ENCODE results near the gene SLC9C1.

Gene SLC9C1

GRCh38 chr3:112293368-112294321 is at the start of gene SLC9C1:
Gene SLC9C1, minus strand, starts transcription at chr3:112294216. Its CDS starts 7,425 bp downstream, at chr3:112286791.
- Histone ChIP-seq H3K27me3 (replicated peaks; ENCODE audit: control insufficient read depth, insufficient read depth, low read length) (no peaks in the 10 kb centered on the region), H3K4me3 (replicated peaks; ENCODE audit: low read depth, low read length) (no peak within 1 kb of the TSS), H3K36me3 (ENCODE audit: control insufficient read depth, insufficient read depth, low read length) (no peaks in the 10 kb centered on the region)
- no peak for DNase-seq (ENCODE audit: extremely low read depth, insufficient read length)
- peak; percentile 59 for TF ChIP-seq CTCF (IDR thresholded peaks at IDR 0.05; ENCODE audit: insufficient read depth, low read length, poor library complexity, severe bottlenecking)

GRCh38 chr3:112341386-112341785 is 47.4 kb upstream of the SLC9C1 start:
- H3K27me3 ChIP-seq (replicated peaks; ENCODE audit: control insufficient read depth, insufficient read depth, low read length), result no peaks in the 10 kb centered on the region
- H3K36me3 ChIP-seq (ENCODE audit: control insufficient read depth, insufficient read depth, low read length), result no peaks in the 10 kb centered on the region; the same call in 1 of the 2 replicates
- no peak for DNase-seq (ENCODE audit: extremely low read depth, insufficient read length)
- no peak overlapping the region for H3K4me3 ChIP-seq (replicated peaks; ENCODE audit: low read depth, low read length)
- no peak for TF ChIP-seq CTCF (IDR thresholded peaks at IDR 0.05; ENCODE audit: insufficient read depth, low read length, poor library complexity, severe bottlenecking)

GRCh38 chr3:112339609-112340008 is 45.6 kb upstream of the SLC9C1 start:
- no peak for TF ChIP-seq CTCF (IDR thresholded peaks at IDR 0.05; ENCODE audit: insufficient read depth, low read length, poor library complexity, severe bottlenecking)
- Histone ChIP-seq H3K27me3 (replicated peaks; ENCODE audit: control insufficient read depth, insufficient read depth, low read length) (no peaks in the 10 kb centered on the region), H3K4me3 (replicated peaks; ENCODE audit: low read depth, low read length) (no peak overlapping the region), H3K36me3 (ENCODE audit: control insufficient read depth, insufficient read depth, low read length) (no peaks in the 10 kb centered on the region; the same call in 1 of the 2 replicates)
- DNase-seq (ENCODE audit: extremely low read depth, insufficient read length), result no peak

GRCh38 chr3:112339134-112339533 is 45.1 kb upstream of the SLC9C1 start:
- Histone ChIP-seq H3K4me3 (replicated peaks; ENCODE audit: low read depth, low read length) (no peak overlapping the region), H3K36me3 (ENCODE audit: control insufficient read depth, insufficient read depth, low read length) (no peaks in the 10 kb centered on the region; the same call in 1 of the 2 replicates), H3K27me3 (replicated peaks; ENCODE audit: control insufficient read depth, insufficient read depth, low read length) (no peaks in the 10 kb centered on the region)
- no peak for TF ChIP-seq CTCF (IDR thresholded peaks at IDR 0.05; ENCODE audit: insufficient read depth, low read length, poor library complexity, severe bottlenecking)
- DNase-seq (ENCODE audit: extremely low read depth, insufficient read length), result no peak

- no peak for DNase-seq (ENCODE audit: extremely low read depth, insufficient read length)
- no peak for TF ChIP-seq CTCF (IDR thresholded peaks at IDR 0.05; ENCODE audit: insufficient read depth, low read length, poor library complexity, severe bottlenecking)
- Histone ChIP-seq H3K4me3 (replicated peaks; ENCODE audit: low read depth, low read length) (no peak overlapping the region), H3K27me3 (replicated peaks; ENCODE audit: control insufficient read depth, insufficient read depth, low read length) (no peaks in the 10 kb centered on the region), H3K36me3 (ENCODE audit: control insufficient read depth, insufficient read depth, low read length) (no peaks in the 10 kb centered on the region; the same call in 1 of the 2 replicates)
Measured at GRCh38 chr3:112338727-112339056, 44.7 kb upstream of the SLC9C1 start.

Data from GM06990 (cell line).